Astrocyte (in vitro differentiated cells and primary cell): ENCODE data around the gene ANKS6. TPM values are rescaled to one million over a fixed set of nuclear protein-coding genes. Genes with fewer than 3 reads are reported as not detected.

Source experiments
- DNase-seq: peaks from one replicate; pipeline ENCODE4 v3.0.0-alpha.2; 2010; ENCODE audit warnings: low read depth
- FAIRE-seq: peaks from 2 replicates; lab custom pipeline; 2011; peaks lifted over from hg19 to GRCh38; lab: Jason Lieb, UNC
- H2AFZ ChIP-seq: 2 replicates; pipeline ENCODE4 v1.6.0; 2012; ENCODE audit warnings: low read depth, low read length, inconsistent platforms
- H3K27ac ChIP-seq: 2 replicates; pipeline ENCODE4 v1.5.1; 2011; ENCODE audit warnings: low read depth, low read length, inconsistent platforms
- H3K27me3 ChIP-seq: 2 replicates; pipeline ENCODE4 v1.6.0; 2011; ENCODE audit warnings: low read length, inconsistent platforms; ENCODE audit not compliant: insufficient read depth
- H3K36me3 ChIP-seq: 2 replicates; pipeline ENCODE4 v1.5.1; 2011; ENCODE audit warnings: low read length, inconsistent platforms; ENCODE audit not compliant: insufficient read depth
- H3K4me1 ChIP-seq: 2 replicates; pipeline ENCODE4 v1.5.1; 2011; ENCODE audit warnings: low read length, inconsistent platforms; ENCODE audit not compliant: insufficient read depth
- H3K4me2 ChIP-seq: 2 replicates; pipeline ENCODE4 v1.6.0; 2012; ENCODE audit warnings: low read length, inconsistent platforms
- H3K4me3 ChIP-seq: 2 replicates; pipeline ENCODE4 v1.5.1; 2011; ENCODE audit warnings: low read depth, mild to moderate bottlenecking, low read length, inconsistent platforms; ENCODE audit not compliant: insufficient read depth
- H3K79me2 ChIP-seq: 2 replicates; pipeline ENCODE4 v1.6.0; 2012; ENCODE audit warnings: mild to moderate bottlenecking, low read length, inconsistent platforms; ENCODE audit not compliant: insufficient read depth
- H3K9ac ChIP-seq: 2 replicates; pipeline ENCODE4 v1.6.0; 2012; ENCODE audit warnings: mild to moderate bottlenecking, low read length, inconsistent platforms
- H3K9me3 ChIP-seq: 2 replicates; pipeline ENCODE4 v1.5.1; 2012; ENCODE audit warnings: low read depth, mild to moderate bottlenecking, low read length, inconsistent platforms; ENCODE audit not compliant: insufficient read depth
- H4K20me1 ChIP-seq: 2 replicates; pipeline ENCODE4 v1.6.0; 2012; ENCODE audit warnings: low read length, inconsistent platforms; ENCODE audit not compliant: insufficient read depth
- H3K27ac Mint-ChIP-seq: one replicate; pipeline ENCODE4 v1.8.0; 2021; ENCODE audit warnings: mild to moderate bottlenecking, mixed read lengths; ENCODE audit not compliant: unreplicated experiment
- H3K27me3 Mint-ChIP-seq: one replicate; pipeline ENCODE4 v1.8.0; 2021; ENCODE audit warnings: low read depth, mixed read lengths; ENCODE audit not compliant: unreplicated experiment
- H3K36me3 Mint-ChIP-seq: one replicate; pipeline ENCODE4 v1.8.0; 2021; ENCODE audit warnings: low read depth, mixed read lengths; ENCODE audit not compliant: unreplicated experiment
- H3K4me1 Mint-ChIP-seq: one replicate; pipeline ENCODE4 v1.8.0; 2021; ENCODE audit warnings: low read depth, mixed read lengths; ENCODE audit not compliant: unreplicated experiment
- H3K4me3 Mint-ChIP-seq: one replicate; pipeline ENCODE4 v1.8.0; 2021; ENCODE audit warnings: mild to moderate bottlenecking, moderate library complexity, mixed read lengths; ENCODE audit not compliant: unreplicated experiment
- H3K9me3 Mint-ChIP-seq: one replicate; pipeline ENCODE4 v1.8.0; 2021; ENCODE audit warnings: mild to moderate bottlenecking, mixed read lengths; ENCODE audit not compliant: unreplicated experiment
- EZH2 ChIP-seq: IDR thresholded peaks from 2 replicates; pipeline ENCODE4 v1.6.1; 2012; ENCODE audit warnings: mild to moderate bottlenecking, low read length, inconsistent platforms; ENCODE audit not compliant: insufficient read depth
- total RNA-seq: library from RNA; stranded (reverse); gene quantifications from 2 replicates; pipeline ENCODE4 v1.2.1, GENCODE V29; 2021
- TF ChIP-seq, protein P1 (sequence below): IDR thresholded peaks from 2 replicates; pipeline ENCODE4 v1.5.1; 2011; ENCODE audit warnings: low read depth, mild to moderate bottlenecking, inconsistent platforms, low read length, moderate library complexity; ENCODE audit not compliant: insufficient read depth

ANKS6 gene
- total RNA-seq, 1 donor from 2014 or later: 16.7 TPM

DNA sequence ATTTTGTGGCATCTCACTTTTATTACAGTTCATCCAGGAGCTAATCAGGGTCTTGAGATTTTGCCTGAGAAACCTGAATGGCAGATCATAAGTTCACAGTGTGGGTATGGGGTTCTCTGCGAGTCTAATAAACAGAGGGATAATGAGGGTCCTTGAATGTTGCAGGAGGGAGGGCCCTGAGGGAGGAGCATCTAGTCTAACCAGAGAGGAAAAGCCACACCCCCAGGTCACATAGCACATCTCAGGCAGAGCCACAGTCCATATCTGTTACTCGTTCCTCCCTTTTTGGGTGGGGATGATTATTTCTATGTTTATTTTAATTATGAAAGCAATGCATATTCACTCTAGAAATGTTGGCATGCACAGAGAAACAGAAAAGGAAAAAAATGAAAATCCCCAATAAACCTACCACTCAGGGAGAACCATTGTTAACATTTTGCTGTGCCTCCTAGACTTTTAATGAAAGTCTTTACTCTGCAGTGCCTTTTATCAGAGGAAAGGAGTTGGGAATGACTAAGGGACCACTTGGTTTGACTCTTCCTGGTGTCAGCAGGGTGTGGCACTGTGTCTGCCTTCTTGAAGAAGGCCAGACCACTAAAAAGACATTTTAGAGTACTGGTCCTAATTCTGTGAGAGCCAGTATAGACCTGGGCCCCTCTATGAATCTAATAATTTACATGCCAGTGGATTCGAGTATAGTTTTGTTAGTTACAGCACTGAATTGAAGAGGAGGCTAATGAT is 13.9 kb upstream of the ANKS6 start:
- H3K79me2 ChIP-seq: no peaks in the 10 kb centered on the region
- no peaks in the 10 kb centered on the region for H4K20me1 ChIP-seq
- peaks cover 35% of the 10 kb centered on the region for H3K27me3 Mint-ChIP-seq
- H2AFZ ChIP-seq: no peak overlapping the region
- H3K36me3 Mint-ChIP-seq: no peaks in the 10 kb centered on the region
- peaks cover 3% of the 10 kb centered on the region for H3K4me1 Mint-ChIP-seq
- peak overlapping the region; percentile 28 for H3K4me2 ChIP-seq
- H3K9me3 ChIP-seq: no peaks in the 10 kb centered on the region
- H3K9ac ChIP-seq: no peak overlapping the region
- no peak overlapping the region for H3K4me3 ChIP-seq
- H3K4me1 ChIP-seq: peaks cover 16% of the 10 kb centered on the region
- H3K27me3 ChIP-seq: peaks cover 8% of the 10 kb centered on the region
- H3K36me3 ChIP-seq: no peaks in the 10 kb centered on the region
- H3K4me3 Mint-ChIP-seq: no peak overlapping the region
- DNase-seq: no peak
- H3K27ac ChIP-seq: no peak overlapping the region
- TF ChIP-seq, protein P1, sequence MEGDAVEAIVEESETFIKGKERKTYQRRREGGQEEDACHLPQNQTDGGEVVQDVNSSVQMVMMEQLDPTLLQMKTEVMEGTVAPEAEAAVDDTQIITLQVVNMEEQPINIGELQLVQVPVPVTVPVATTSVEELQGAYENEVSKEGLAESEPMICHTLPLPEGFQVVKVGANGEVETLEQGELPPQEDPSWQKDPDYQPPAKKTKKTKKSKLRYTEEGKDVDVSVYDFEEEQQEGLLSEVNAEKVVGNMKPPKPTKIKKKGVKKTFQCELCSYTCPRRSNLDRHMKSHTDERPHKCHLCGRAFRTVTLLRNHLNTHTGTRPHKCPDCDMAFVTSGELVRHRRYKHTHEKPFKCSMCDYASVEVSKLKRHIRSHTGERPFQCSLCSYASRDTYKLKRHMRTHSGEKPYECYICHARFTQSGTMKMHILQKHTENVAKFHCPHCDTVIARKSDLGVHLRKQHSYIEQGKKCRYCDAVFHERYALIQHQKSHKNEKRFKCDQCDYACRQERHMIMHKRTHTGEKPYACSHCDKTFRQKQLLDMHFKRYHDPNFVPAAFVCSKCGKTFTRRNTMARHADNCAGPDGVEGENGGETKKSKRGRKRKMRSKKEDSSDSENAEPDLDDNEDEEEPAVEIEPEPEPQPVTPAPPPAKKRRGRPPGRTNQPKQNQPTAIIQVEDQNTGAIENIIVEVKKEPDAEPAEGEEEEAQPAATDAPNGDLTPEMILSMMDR: no peak
- TF ChIP-seq EZH2: no peak
- no peak for FAIRE-seq
- no peak overlapping the region for H3K27ac Mint-ChIP-seq
- no peaks in the 10 kb centered on the region for H3K9me3 Mint-ChIP-seq

DNA sequence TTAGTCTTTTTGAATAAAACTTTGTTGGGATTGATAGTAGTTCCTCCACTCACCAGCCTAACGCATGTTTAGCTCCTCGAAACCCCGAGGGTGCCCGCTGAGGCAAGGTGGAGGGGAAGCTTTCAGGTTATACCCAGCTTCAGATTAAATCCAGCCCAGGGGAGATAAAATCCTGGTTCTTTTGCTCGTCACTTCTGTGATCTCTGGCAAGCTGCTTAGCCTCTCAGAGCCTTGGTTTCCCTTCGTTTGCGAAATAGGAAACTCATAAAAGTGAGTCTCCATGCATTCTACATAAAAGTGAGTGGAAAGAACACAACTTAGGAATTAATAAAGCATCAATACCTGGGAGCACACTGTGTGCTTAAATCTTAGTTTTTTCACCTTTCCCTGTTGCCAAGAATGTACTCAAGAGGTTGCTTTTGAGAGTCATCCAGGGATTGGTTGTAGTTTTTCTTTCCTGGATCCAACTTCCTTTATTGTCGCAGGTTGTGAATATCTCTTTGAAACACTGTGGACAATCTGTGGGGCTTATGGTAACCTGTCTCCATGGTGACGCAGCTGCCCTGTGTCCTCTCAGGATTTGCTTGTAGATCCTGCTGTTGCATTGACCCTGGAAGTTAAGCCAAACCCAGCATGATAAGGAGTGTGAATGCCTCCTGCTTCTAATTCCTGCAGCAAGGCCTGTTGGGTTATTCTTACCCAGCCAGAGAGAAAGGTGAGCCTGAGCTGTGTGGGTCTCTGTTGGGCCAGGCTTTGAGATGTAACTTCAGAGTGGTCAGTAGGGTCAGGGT is 13.2 kb upstream of the ANKS6 start:
- Mint-ChIP-seq H3K27ac (no peak overlapping the region), H3K36me3 (no peaks in the 10 kb centered on the region), H3K4me1 (peaks cover 3% of the 10 kb centered on the region), H3K4me3 (peak overlapping the region; percentile 62), H3K27me3 (peaks cover 38% of the 10 kb centered on the region), H3K9me3 (no peaks in the 10 kb centered on the region)
- DNase-seq: no peak
- H3K36me3 ChIP-seq: no peaks in the 10 kb centered on the region
- no peak for TF ChIP-seq EZH2
- TF ChIP-seq, protein P1: no peak
- H3K79me2 ChIP-seq: no peaks in the 10 kb centered on the region
- H3K4me1 ChIP-seq: peaks cover 16% of the 10 kb centered on the region
- H3K27me3 ChIP-seq: peaks cover 13% of the 10 kb centered on the region
- no peak overlapping the region for H3K27ac ChIP-seq
- no peak overlapping the region for H2AFZ ChIP-seq
- H3K4me3 ChIP-seq: no peak overlapping the region
- no peaks in the 10 kb centered on the region for H4K20me1 ChIP-seq
- H3K4me2 ChIP-seq: no peak overlapping the region
- H3K9me3 ChIP-seq: no peaks in the 10 kb centered on the region
- no peak overlapping the region for H3K9ac ChIP-seq
- FAIRE-seq: no peak
